ENCODE results near the gene PRR20C. TPM values are rescaled to one million over a fixed set of nuclear protein-coding genes. Genes with fewer than 3 reads are reported as not detected.
"Not testable (repeated sequence)": the region's sequence is repeated elsewhere in the genome, so short reads cannot be mapped to it uniquely, and the experiment has no call there.

The PRR20C gene
- total RNA-seq, 4 donors from 2014 or later: not detected

GRCh38 chr13:57138988-57139387 is 14.9 kb upstream of the PRR20C start:
- Histone ChIP-seq H3K27ac (no peak overlapping the region), H3K9me3 (no peaks in the 10 kb centered on the region), H3K27me3 (no peaks in the 10 kb centered on the region), H3K36me3 (no peaks in the 10 kb centered on the region), H3K4me1 (no peaks in the 10 kb centered on the region), H3K4me3 (no peak overlapping the region)
- intact Hi-C loops (cut with DNase I): no loop called here
- WGBS, 2 donors: 93% methylated on average over 4 of the region's 5 CpGs
- TF ChIP-seq CTCF (IDR thresholded peaks at IDR 0.05): no peak
- no peak for DNase-seq

DNA sequence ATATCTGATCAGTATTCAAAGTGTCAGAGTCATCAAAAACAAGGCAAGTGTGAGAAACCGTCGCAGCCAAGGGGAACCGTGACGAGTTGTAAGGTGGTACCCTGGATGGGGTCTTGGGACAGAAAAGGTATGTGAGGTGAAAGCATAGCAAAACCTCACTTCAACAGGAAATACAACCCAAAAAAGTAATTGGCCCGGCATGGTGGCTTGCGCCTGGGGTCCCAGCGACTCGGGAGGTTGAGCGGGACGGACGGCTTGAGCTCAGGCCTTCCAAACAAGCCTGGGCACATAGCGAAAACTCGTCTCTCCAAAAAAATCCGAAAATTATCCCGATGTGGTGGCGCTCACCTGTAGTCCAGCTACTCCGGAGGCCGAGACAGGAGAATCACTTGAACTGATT is 14.1 kb upstream of the PRR20C start:
- H3K27ac ChIP-seq; H3K36me3 ChIP-seq; H3K4me3 ChIP-seq; DNase-seq; H3K27me3 ChIP-seq; H3K4me1 ChIP-seq; H3K9me3 ChIP-seq; intact Hi-C loops (cut with DNase I): not testable (repeated sequence)
- WGBS, 2 donors: no CpG with 5 or more reads among the region's 18 CpGs

- H3K36me3 ChIP-seq; H3K27ac ChIP-seq; DNase-seq; H3K27me3 ChIP-seq; H3K9me3 ChIP-seq; intact Hi-C loops (cut with DNase I); H3K4me1 ChIP-seq; H3K4me3 ChIP-seq: not testable (repeated sequence)
- 92 to 94% methylated on average over 7 to 10 of the region's 34 CpGs for WGBS, 2 donors
Observed at GRCh38 chr13:57140235-57140968, 13.5 kb upstream of the PRR20C start, which contains the start of gene PRR20A. Gene PRR20A, plus strand, starts transcription at chr13:57140918. Its CDS starts 387 bp downstream, at chr13:57141305.

GRCh38 chr13:57147188-57147587 is 6.7 kb upstream of the PRR20C start, which contains the start of gene PRR20B:
Gene PRR20B, plus strand, starts transcription at chr13:57147488. Its CDS starts 387 bp downstream, at chr13:57147875.
- H3K27ac ChIP-seq; H3K4me1 ChIP-seq; H3K9me3 ChIP-seq; H3K36me3 ChIP-seq; H3K4me3 ChIP-seq; intact Hi-C loops (cut with DNase I); H3K27me3 ChIP-seq; DNase-seq: not testable (repeated sequence)
- WGBS, 2 donors: no CpG with 5 or more reads among the region's 22 CpGs

DNA sequence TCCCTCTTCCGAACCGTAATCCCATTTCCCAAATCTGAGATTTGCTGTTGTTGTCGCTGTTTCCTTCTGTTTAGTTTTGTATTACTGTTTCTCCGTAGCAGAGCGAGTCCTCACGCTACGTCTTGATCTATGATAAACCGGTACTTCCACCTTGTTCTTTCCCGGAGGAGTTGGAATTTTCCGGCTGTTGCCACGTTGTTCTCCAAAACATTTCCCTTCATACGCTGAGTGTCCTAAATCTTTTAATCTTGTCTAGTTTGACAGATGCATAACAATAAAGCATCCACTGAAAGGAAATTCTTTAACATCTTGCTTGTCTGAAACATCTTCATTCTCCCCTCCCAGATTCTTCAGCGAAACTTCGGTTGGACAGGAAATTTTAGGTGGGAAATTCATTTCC is 5.8 kb upstream of the PRR20C start:
- DNase-seq; H3K27ac ChIP-seq; H3K4me3 ChIP-seq; intact Hi-C loops (cut with DNase I); H3K27me3 ChIP-seq; H3K36me3 ChIP-seq; H3K9me3 ChIP-seq; H3K4me1 ChIP-seq: not testable (repeated sequence)
- whole genome bisulfite sequencing, 2 donors: 91 to 93% methylated on average over 9 of the region's 14 CpGs

GRCh38 chr13:57160332-57160731 is 6.5 kb downstream of the PRR20C start, which contains the start of gene PRR20D:
Gene PRR20D, plus strand, starts transcription at chr13:57160632. Its CDS starts 387 bp downstream, at chr13:57161019.
- DNase-seq; H3K9me3 ChIP-seq; H3K4me1 ChIP-seq; H3K4me3 ChIP-seq; H3K27me3 ChIP-seq; intact Hi-C loops (cut with DNase I); H3K36me3 ChIP-seq; H3K27ac ChIP-seq: not testable (repeated sequence)
- WGBS, 2 donors: no CpG with 5 or more reads among the region's 22 CpGs

- H3K27me3 ChIP-seq; H3K4me1 ChIP-seq; H3K27ac ChIP-seq; DNase-seq; H3K4me3 ChIP-seq; H3K9me3 ChIP-seq; intact Hi-C loops (cut with DNase I); H3K36me3 ChIP-seq: not testable (repeated sequence)
- WGBS, 2 donors: no CpG with 5 or more reads among the region's 22 CpGs
Observed at GRCh38 chr13:57166897-57167296, 13.0 kb downstream of the PRR20C start, which contains the start of gene PRR20E. Gene PRR20E, plus strand, starts transcription at chr13:57167197. Its CDS starts 387 bp downstream, at chr13:57167584.

DNA sequence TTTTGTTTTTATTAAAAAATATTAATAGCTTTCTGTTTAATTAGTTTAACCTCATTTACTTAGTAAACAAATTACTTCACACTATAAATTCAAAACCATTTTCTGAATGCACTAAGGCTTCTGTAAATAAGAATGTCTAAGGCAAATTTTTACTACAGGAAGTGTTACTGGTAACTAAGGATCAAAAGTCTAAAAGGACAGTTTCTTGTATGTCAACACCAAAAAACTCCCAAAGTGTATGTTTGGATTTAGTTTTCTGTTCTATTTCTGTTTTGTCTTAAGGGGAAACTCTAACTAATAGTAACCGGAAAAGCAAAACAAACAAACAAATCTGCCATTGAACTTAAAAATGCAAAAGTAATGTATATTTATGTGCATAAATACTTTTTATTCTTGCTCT is 37.8 kb downstream of the PRR20C start:
- TF ChIP-seq CTCF (IDR thresholded peaks at IDR 0.05) (no peak), POLR2A (IDR thresholded peaks at IDR 0.05) (no peak)
- no peak overlapping the region for H3K4me3 ChIP-seq
- intact Hi-C loops (cut with DNase I): no loop called here
- no peaks in the 10 kb centered on the region for H3K27me3 ChIP-seq
- no peaks in the 10 kb centered on the region for H3K9me3 ChIP-seq
- no peaks in the 10 kb centered on the region for H3K4me1 ChIP-seq
- no peak for DNase-seq
- 63 to 64% methylated on average over 1 of the region's 1 CpG for WGBS, 2 donors
- H3K36me3 ChIP-seq: no peaks in the 10 kb centered on the region
- H3K27ac ChIP-seq: no peak overlapping the region

Small RNA genes lying within 50 kb of the gene (small RNA-seq; reads per million reads assigned to genes)
- 0 reads per million in 4 donors for gene PRR20FP

Other genes starting within 250 kb of the PRR20C start
- not detected for gene PRR20A, start 13.1 kb upstream of the PRR20C start, total RNA-seq
- not detected for gene PRR20B, start 6.6 kb upstream of the PRR20C start, total RNA-seq
- not detected for gene PRR20D, start 6.6 kb downstream of the PRR20C start, total RNA-seq
- gene PRR20E, start 13.1 kb downstream of the PRR20C start, total RNA-seq: not detected